Suprapubic skin (tissue), 3 donors: ENCODE measurements around the gene PARD3B.

Source experiments
- CTCF ChIP-seq, 2 donors: fragments of 200-600 bp in 1 of 2; fragments of 450-650 bp in 1 of 2; sonication (generic) in 1 of 2; IDR thresholded peaks; one replicate each; pipeline ENCODE4 v1.5.1; 2016 to 2019; ENCODE audit warnings: antibody characterized with exemption in 2 of 2, mild to moderate bottlenecking in 1 of 2, moderate library complexity in 1 of 2
- EP300 ChIP-seq: sonication (generic); formaldehyde crosslinking; IDR thresholded peaks from one replicate; pipeline ENCODE4 v1.6.1; 2017; ENCODE audit warnings: antibody characterized with exemption

GRCh38 chr2:205273148-205273547 lies 727.9 kb downstream of the PARD3B start:
- TF ChIP-seq CTCF (IDR thresholded peaks at IDR 0.05), result no peak
- no peak for TF ChIP-seq EP300
